Mesothelial cell of epicardium (in vitro differentiated cells): ENCODE results near the gene CD93. TPM values are rescaled to one million over a fixed set of nuclear protein-coding genes. Genes with fewer than 3 reads are reported as not detected.

ENCODE experiments used
- DNase-seq, 2 experiments: peaks; one replicate each; pipeline ENCODE4 v3.0.0; 2021; ENCODE audit warnings: low spot score in 2 of 2; ENCODE audit not compliant: unreplicated experiment in 2 of 2
- H3K27ac Mint-ChIP-seq: 2 replicates; pipeline ENCODE4 v1.8.0; 2021; ENCODE audit warnings: mixed read lengths
- H3K27me3 Mint-ChIP-seq: 2 replicates; pipeline ENCODE4 v1.8.0; 2021; ENCODE audit warnings: low read depth, mixed read lengths
- H3K36me3 Mint-ChIP-seq: 2 replicates; pipeline ENCODE4 v1.8.0; 2021; ENCODE audit warnings: mixed read lengths
- H3K4me1 Mint-ChIP-seq: 2 replicates; pipeline ENCODE4 v1.8.0; 2021; ENCODE audit warnings: mixed read lengths
- H3K4me3 Mint-ChIP-seq: 2 replicates; pipeline ENCODE4 v1.8.0; 2021; ENCODE audit warnings: mild to moderate bottlenecking, moderate library complexity, mixed read lengths
- H3K9me3 Mint-ChIP-seq: 2 replicates; pipeline ENCODE4 v1.8.0; 2021; ENCODE audit warnings: mixed read lengths
- CTCF ChIP-seq: fragments of 200-600 bp; sonication (generic); IDR thresholded peaks from one replicate; pipeline ENCODE4 v1.5.0; 2021; ENCODE audit warnings: antibody characterized with exemption; ENCODE audit not compliant: unreplicated experiment
- total RNA-seq: library from RNA; stranded (reverse); gene quantifications from 3 replicates; pipeline ENCODE4 v1.2.1, GENCODE V29; 2021

The CD93 gene
- total RNA-seq, 1 donor from 2014 or later, result 0.07 TPM

DNA sequence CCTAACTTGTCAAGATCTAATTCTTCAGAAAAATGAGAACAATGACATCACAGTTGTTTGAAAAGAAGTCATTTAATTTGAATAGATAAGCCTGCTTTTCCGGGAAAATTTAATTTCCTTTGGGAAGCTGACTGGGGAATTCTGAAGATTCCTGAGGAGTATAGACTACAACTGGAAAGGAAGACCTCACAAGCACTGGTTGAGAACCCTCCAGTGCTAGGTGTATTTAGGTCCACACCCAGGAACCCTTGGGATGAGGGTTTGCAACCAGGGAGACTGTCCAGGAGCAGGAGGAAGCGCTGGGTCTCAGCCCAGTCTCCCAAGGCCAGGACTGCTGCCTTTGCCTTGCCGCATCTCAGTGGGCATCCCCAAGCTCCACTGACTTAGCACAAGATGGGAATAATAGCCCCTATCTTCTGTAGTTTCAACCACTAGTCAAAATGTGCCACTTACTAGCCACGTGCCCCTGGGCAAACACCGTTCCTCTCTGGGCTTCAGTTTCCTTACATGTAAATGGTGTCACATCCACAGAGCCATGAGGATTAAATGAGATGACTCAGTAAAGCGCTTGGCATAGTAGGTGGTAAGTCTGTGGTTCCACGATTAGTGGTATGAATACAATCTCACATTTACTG lies 6.9 kb upstream of the CD93 start:
- TF ChIP-seq CTCF, result no peak
- H3K27ac Mint-ChIP-seq, result no peak overlapping the region
- H3K9me3 Mint-ChIP-seq, result no peaks in the 10 kb centered on the region
- peaks cover 5% of the 10 kb centered on the region for H3K4me1 Mint-ChIP-seq
- DNase-seq, result no peak
- H3K27me3 Mint-ChIP-seq, result peaks cover 22% of the 10 kb centered on the region
- H3K4me3 Mint-ChIP-seq, result no peak overlapping the region
- H3K36me3 Mint-ChIP-seq, result no peaks in the 10 kb centered on the region

GRCh38 chr20:23092384-23092756 lies 6.2 kb upstream of the CD93 start:
- TF ChIP-seq CTCF, result no peak
- H3K27ac Mint-ChIP-seq, result no peak overlapping the region
- DNase-seq, result no peak
- H3K4me3 Mint-ChIP-seq, result no peak overlapping the region
- peaks cover 24% of the 10 kb centered on the region for H3K27me3 Mint-ChIP-seq
- H3K9me3 Mint-ChIP-seq, result no peaks in the 10 kb centered on the region
- H3K4me1 Mint-ChIP-seq, result peaks cover 5% of the 10 kb centered on the region
- H3K36me3 Mint-ChIP-seq, result no peaks in the 10 kb centered on the region

DNA sequence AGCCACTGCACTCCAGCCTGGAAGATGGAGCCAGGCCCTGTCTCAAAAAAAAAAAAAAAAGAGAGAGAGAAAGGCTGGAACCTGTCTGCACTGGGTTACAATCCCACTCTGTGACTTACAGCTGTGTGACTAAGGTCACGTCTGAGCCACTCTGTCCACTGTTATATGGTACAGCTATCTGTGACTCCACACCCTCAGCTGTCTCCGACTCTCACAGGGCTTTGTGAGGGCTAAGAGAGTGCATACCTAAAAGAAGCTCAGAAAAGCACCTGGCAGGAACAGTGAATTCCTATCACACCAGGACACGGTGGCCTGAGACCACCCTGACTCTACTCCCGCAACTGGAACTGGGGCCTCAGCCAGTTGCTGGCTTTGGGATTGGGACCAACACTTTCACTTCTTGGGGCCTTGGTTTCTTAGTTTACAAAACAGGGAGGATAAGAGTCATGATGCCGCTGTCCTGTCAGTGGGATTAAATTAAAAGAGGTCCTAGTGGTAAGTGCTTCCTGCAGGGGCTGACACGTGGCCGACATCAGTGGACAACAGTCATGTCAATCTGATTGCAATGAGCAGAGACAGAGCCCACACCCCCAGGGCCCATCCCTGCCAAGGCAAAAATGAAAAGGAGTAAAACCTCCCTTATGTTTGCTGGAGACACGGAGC lies 5.7 kb upstream of the CD93 start:
- H3K9me3 Mint-ChIP-seq, result no peaks in the 10 kb centered on the region
- no peak overlapping the region for H3K27ac Mint-ChIP-seq
- no peaks in the 10 kb centered on the region for H3K36me3 Mint-ChIP-seq
- no peak overlapping the region for H3K4me3 Mint-ChIP-seq
- peaks cover 5% of the 10 kb centered on the region for H3K4me1 Mint-ChIP-seq
- TF ChIP-seq CTCF, result no peak
- DNase-seq, result no peak
- H3K27me3 Mint-ChIP-seq, result peaks cover 25% of the 10 kb centered on the region

DNA sequence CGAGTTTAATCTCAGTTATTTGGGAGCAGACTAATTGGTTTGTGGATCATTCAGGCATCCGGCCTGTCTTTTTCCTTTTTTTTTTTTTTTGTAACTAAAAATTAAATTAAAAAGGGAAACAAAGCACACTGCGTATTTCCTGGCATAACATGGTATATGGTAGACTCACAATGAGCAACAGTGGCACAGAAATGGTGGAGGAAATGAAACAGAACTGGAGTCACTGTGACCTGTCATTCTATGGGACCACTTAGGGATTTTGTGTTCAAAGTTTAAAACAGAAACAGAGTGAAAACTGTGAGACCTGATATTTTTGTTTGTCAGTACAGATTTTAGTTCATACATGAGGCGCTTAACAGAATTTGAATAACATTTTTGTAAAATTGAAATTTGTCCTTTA lies 4.8 kb upstream of the CD93 start:
- no peak for TF ChIP-seq CTCF
- Mint-ChIP-seq H3K4me1 (peaks cover 5% of the 10 kb centered on the region), H3K4me3 (no peak overlapping the region), H3K27me3 (peaks cover 25% of the 10 kb centered on the region), H3K27ac (no peak overlapping the region), H3K36me3 (no peaks in the 10 kb centered on the region), H3K9me3 (no peaks in the 10 kb centered on the region)
- no peak for DNase-seq

GRCh38 chr20:23090147-23090546 lies 4.0 kb upstream of the CD93 start:
- Mint-ChIP-seq H3K27me3 (peaks cover 23% of the 10 kb centered on the region), H3K4me1 (peaks cover 5% of the 10 kb centered on the region), H3K36me3 (no peaks in the 10 kb centered on the region), H3K27ac (no peak overlapping the region), H3K4me3 (no peak overlapping the region), H3K9me3 (no peaks in the 10 kb centered on the region)
- no peak for DNase-seq
- TF ChIP-seq CTCF, result no peak

DNA sequence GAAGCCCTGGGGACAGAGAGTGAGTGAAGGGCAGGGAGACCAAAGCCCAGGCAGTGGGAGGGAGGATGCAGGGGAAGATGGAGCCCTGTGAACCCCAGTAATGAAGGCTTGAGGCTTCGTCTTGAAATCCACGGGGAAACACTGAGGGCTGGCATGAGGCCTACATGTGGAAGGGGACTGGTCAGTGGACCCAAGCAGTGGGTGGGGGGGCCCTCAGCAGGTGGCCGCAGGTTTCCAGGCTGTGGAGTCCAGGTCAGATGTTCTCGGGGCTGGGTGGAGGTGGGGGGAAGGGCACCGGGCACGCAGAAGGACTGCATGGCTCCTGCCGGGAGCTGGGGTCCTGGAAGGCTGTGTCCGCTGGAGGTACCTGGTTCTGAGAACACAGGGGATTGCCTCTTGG lies 2.7 kb upstream of the CD93 start:
- Mint-ChIP-seq H3K36me3 (no peaks in the 10 kb centered on the region), H3K9me3 (no peaks in the 10 kb centered on the region), H3K27me3 (peaks cover 19% of the 10 kb centered on the region), H3K4me3 (no peak overlapping the region), H3K4me1 (peaks cover 5% of the 10 kb centered on the region), H3K27ac (no peak overlapping the region)
- DNase-seq, result no peak
- no peak for TF ChIP-seq CTCF
